ENCODE measurements around the gene SCN7A.
"Not testable (repeated sequence)": the region's sequence is repeated elsewhere in the genome, so short reads cannot be mapped to it uniquely, and the experiment has no call there.

SCN7A gene

DNA sequence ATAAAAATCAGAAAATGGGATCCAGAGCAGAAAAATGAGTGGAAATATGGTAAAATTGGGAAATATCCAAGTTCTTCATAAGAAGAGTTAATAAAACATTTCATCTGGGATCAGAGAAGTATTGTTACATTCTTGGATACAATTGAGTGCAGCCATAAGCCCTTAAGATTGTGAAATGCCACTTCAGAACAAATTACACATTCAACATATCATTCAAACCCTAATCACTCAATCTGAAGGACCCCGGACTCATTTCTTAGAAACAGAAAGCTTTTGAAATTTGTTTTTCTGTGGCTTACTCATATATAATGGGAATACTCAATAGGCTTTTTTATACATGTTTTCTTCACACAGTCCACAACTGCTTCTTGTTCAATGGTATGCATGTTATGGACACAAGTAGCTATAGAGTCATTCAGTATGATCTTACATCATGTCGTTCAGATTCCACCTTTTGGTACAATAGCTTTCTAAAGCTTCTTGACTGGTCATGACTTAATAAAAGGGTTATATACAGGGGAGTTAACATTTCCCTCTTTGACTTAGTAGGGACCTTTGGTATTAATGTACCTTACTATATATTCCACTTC is 39.9 kb downstream of the SCN7A start:
- DNase-seq (ENCODE audit: low read depth): no peak

DNA sequence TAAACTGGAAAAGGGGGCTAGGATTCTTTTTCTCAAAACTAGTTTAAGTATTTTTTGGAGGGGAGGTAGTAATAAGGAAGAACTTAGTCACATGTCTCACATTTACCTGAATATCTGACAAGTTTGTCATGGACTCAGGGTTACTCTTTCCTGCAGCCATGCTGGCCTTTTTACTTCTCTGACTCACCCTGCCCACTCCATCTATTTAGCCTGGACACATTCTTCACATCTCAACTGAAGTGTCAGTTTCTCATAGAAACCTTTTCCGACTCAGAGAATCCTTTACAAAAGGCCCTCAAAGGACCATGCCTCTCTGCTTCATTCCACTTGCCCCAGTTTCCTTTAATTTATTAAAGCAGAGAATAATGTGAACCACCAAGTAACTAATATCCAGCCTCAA is 42.6 kb downstream of the SCN7A start:
- no peak for DNase-seq (ENCODE audit: low read depth)

- DNase-seq (ENCODE audit: low read depth): no peak
These were observed 44.6 kb downstream of the SCN7A start for GRCh38 chr2:166449439-166449838.

GRCh38 chr2:166448106-166448505 is 45.9 kb downstream of the SCN7A start:
- DNase-seq (ENCODE audit: low read depth): peak; percentile 53

DNA sequence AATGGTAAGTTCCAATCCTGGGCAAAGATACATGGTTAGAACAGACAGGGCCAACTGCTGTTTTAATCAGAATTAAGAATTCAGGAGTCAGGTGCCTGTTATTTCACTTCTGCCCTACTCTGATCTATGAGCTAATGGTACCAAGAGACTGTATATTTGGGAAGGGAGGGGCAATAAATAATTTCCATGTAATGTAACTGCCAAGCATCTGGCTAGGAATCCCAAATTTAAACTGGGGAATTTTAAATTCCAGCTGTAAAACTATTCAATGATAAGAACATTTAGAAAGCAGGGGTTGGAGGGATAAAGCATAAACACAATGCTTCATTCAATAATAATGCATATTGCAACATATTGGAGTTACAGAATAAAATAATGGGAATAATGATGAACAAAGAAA is 49.7 kb downstream of the SCN7A start:
- no peak for DNase-seq (ENCODE audit: low read depth)

DNA sequence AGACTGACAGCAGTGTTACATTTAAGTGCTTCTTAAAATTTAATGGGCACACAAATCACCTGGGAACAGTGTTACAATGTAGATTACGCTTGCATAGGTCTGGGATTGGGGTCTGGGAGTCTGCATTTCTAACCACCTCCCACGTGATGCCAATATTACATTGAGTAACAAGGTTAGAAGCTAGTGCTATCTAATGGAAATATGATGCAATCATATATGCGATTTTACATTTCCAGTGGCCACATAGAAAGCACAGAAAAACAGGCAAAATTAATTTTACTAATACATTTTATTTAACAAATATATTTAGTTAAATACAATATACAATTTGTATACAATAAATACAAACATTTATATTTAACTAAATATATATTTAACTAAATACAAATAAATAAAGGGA is 53.7 kb downstream of the SCN7A start:
- DNase-seq (ENCODE audit: low read depth): no peak

DNA sequence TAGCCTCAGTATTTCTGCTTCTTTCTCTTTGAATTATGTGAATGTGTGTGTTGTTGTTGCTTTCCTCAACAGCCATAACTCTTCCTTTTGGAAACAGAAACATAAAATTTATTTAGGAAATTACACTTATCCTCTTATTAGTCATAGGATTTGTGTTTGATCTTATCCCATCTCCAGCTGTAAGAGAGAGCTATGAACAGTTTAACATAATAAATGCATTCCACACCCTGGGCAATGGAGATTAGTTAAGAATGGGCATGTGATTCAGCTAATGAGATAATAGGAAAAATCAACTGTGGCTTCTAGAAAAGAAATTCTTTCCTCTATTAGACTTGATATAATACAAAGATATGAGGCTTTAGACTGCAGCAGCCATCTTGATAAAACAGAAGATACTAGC is 55.0 kb downstream of the SCN7A start:
- DNase-seq (ENCODE audit: low read depth): no peak

GRCh38 chr2:166436976-166437375 is 57.1 kb downstream of the SCN7A start:
- DNase-seq (ENCODE audit: low read depth): no peak

DNA sequence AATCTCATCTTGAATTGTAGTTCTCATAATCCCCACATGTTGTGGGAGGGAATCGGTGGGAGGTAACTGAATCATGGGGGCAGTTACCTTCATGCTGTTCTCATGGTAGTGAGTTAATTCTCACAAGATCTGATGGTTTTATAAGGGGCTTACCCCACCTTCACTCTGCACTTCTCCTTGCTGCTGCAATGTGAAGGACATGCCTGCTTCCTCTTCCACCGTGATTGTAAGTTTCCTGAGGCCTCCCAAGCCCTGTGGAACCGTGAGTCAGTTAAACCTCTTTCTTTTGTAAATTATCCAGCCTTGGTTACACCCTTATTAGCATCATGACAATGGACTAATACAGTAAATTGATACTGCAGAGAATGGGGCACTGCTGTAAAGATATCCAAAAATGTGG is 57.9 kb downstream of the SCN7A start:
- no peak for DNase-seq (ENCODE audit: low read depth)

DNA sequence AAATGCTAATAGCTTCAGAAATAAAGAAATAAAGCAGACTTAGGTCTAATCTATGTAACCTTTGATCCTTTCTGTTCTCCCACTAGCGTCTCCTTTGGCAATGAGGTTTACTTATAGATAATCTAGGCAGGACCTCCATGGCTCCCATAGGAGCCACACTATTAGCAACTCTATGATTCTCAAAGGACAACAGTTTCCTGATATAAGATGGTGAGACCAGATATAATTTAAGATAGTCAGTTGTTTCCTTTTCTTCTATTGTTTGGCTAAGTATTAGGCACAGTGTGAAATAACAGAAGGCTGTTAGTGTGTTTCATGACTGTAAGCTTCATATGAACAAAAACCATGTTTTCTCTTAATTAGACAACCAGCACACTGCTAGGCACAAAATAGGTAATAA is 59.6 kb downstream of the SCN7A start:
- DNase-seq (ENCODE audit: low read depth): no peak

DNA sequence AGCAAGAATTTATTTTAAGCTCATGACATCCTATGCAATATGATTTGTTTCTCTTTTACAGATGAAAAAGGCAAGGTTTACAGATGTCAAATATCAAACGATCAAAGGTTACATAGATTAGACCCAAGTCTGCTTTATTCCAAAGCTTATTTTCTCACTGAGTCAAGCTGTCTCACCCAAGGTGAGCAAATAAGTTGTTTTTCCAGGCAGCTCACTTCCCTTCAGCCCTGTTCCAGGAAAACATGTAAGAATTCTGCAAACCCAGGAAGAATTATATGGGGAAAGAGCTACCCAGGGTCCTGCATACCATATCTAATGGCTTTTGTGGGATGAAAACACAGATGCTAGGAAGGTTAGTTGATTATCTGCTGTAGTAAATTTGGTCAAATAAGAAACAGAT is 60.6 kb downstream of the SCN7A start:
- DNase-seq (ENCODE audit: low read depth): no peak

DNA sequence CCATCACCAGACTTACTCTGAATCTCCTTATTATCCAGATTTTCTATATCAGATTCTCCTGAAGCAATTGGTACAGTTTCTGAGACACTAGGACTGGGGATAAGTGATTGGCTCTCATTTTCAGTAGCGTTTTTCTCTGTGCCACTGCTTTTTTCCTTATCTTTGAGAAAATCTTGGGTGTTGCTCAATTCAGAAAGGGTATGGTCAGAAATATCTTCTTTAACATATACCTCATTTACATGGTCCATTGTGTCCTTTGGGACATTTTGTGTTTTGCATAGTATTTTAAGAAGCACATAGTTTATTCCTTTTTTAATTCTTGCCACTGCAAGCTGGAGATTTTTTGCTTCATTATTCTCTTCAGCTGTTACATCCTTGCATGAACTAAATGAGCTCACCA is 61.7 kb downstream of the SCN7A start:
- no peak for DNase-seq (ENCODE audit: low read depth)

- no peak for DNase-seq (ENCODE audit: low read depth)
These were observed 69.2 kb downstream of the SCN7A start for GRCh38 chr2:166424841-166425240.

DNA sequence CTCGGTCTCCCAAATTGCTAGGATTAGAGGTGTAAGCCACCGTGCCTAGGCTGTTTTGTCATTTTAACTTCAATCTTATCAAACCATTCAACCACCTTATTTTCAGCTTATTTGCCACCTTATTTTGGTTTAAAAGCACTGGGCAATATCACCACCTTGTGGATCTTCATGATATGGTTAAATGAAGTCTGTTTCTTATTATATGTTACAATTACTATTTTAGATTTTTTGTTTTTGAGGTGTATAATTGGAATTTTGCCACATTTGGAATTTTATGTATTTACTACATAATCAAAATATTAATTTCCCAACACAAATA is 74.5 kb downstream of the SCN7A start:
- peak; percentile 6 for DNase-seq (ENCODE audit: low read depth)

GRCh38 chr2:166418853-166419615 is 75.0 kb downstream of the SCN7A start:
- no peak for DNase-seq (ENCODE audit: low read depth)

- DNase-seq (ENCODE audit: low read depth): peak; percentile 10
These were observed 76.4 kb downstream of the SCN7A start for GRCh38 chr2:166417669-166418068.

- no peak for DNase-seq (ENCODE audit: low read depth)
These were observed 80.8 kb downstream of the SCN7A start for GRCh38 chr2:166413255-166413654.

DNA sequence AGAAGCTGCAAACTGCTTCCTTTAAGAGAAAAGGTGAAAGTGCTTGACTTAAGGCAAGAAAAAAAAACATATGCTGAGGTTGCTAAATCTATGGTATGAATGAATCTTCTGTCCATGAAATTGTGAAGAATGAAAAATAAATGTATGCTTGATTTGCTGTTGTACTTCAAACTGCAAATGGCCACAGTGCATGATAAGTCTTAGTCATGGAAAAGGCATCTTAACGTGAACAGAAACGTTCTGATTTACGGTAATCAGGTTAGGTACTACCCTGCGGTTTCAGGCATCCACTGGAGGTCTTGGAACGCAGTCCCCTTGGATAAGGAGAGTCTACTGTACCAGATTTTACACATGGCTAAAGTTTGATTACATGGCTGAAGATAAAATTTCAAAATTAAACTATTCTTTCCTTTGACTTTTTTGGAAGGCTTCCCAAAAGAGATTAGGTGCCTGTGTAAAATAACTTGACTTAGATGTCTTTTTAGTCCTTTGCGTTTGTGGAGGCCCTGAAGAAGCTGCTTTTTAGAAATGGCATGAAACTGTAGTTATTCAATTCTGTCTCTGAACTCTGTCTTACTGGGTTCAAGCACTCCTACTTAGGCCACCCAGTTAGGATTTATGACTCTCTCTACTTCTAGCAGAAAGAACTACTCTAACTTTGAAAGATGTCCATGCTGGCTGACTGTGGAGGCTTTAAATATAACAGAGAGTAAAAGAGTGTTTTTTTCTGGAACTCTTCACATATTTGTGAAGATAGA is 82.4 kb downstream of the SCN7A start:
- no peak for DNase-seq (ENCODE audit: low read depth)

- DNase-seq (ENCODE audit: low read depth): peak; percentile 53
These were observed 83.1 kb downstream of the SCN7A start for GRCh38 chr2:166410828-166411472.

DNA sequence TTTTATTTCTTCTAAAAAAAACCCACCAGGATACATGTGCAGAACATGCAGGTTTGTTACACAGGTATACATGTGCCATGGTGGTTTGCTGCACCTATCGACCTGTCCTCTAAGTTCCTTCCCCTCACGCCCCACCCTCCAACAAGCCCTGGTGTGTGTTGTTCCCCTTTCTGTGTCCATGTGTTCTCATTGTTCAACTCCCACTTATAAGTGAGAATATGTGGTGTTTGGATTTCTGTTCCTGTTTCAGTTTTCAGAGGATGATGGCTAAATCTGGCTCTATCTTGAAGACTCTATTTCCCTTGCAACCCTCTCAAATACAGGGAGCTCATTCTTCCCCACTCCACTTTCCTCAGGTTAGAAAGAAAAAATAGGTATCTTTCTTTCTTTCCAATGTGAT is 86.3 kb downstream of the SCN7A start:
- not testable (repeated sequence) for DNase-seq (ENCODE audit: low read depth)

- no peak for DNase-seq (ENCODE audit: low read depth)
These were observed 87.7 kb downstream of the SCN7A start for GRCh38 chr2:166406374-166406773.

DNA sequence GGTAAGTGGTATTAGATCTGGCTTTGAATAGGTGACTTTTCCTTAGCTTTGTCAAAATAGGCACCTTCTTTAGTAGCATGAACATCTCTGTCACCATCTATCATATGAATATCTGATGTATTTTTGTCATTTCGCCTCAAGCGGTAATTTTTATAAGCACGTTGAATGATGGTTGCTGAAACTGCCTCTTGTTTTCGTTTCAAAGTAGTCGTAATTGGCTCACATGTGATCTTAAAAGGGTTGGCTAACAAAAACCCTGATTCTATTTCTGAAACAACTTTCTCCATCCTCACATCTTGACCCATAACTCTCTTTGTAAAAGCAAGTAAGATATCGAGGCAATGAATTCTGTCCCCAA is 88.5 kb downstream of the SCN7A start:
- no peak for DNase-seq (ENCODE audit: low read depth)
